MM.1S (cell line): ENCODE measurements around the gene PTPRD.

Experiments
- EZH2 ChIP-seq: fragments of 300-600 bp; sonication (generic); optimal IDR thresholded peaks from 2 replicates; pipeline ENCODE3; 2017; ENCODE audit warnings: low read depth, mild to moderate bottlenecking, antibody characterized with exemption, low read length, mixed read lengths
- TF ChIP-seq, protein P1 (sequence below): fragments of 300-600 bp; sonication (generic); IDR thresholded peaks from 2 replicates; pipeline ENCODE4 v1.5.1; 2016; ENCODE audit warnings: antibody characterized with exemption, low read length, mixed read lengths

DNA sequence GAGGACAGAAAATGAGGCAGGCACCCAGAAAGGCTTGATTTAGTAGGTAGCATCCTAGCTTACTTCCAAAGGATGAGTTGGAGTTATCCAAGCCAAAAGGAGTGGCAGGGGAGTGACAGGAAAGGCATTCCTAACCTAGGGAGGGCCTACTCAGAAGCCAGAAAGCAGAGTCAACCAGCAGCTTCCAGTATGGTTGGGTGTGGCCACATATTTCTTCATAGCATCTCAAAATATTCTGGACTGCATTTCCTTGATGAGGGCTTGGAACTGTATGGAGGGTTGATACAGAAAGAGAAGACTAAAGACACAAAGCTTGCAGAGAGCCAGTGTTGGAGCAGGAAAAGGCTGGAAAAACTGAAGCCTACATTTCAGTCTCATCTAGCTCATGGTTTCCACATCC is 2156.5 kb downstream of the PTPRD start:
- TF ChIP-seq, protein P1, sequence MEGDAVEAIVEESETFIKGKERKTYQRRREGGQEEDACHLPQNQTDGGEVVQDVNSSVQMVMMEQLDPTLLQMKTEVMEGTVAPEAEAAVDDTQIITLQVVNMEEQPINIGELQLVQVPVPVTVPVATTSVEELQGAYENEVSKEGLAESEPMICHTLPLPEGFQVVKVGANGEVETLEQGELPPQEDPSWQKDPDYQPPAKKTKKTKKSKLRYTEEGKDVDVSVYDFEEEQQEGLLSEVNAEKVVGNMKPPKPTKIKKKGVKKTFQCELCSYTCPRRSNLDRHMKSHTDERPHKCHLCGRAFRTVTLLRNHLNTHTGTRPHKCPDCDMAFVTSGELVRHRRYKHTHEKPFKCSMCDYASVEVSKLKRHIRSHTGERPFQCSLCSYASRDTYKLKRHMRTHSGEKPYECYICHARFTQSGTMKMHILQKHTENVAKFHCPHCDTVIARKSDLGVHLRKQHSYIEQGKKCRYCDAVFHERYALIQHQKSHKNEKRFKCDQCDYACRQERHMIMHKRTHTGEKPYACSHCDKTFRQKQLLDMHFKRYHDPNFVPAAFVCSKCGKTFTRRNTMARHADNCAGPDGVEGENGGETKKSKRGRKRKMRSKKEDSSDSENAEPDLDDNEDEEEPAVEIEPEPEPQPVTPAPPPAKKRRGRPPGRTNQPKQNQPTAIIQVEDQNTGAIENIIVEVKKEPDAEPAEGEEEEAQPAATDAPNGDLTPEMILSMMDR, result no peak
- TF ChIP-seq EZH2, result no peak
